COLO829 (cell line): Measurements from ENCODE around the gene ZNF20.

Experiments
- DNase-seq: peaks from one replicate; pipeline ENCODE4 v3.0.0; 2012; ENCODE audit warnings: low spot score

ZNF20 gene

GRCh38 chr19:12139885-12140544, at the start of gene ZNF20:
Gene ZNF20, minus strand, starts transcription at chr19:12140350. Its CDS starts 168 bp downstream, at chr19:12140182.
- DNase-seq: peak; percentile 95

GRCh38 chr19:12187625-12188024, 47.5 kb upstream of the ZNF20 start:
- DNase-seq: no peak

GRCh38 chr19:12180377-12180776, 40.2 kb upstream of the ZNF20 start:
- no peak for DNase-seq

- no peak for DNase-seq
Measured at GRCh38 chr19:12166626-12167025, 26.5 kb upstream of the ZNF20 start.

GRCh38 chr19:12163826-12164225, 23.7 kb upstream of the ZNF20 start:
- DNase-seq: peak; percentile 10

- DNase-seq: peak; percentile 96
Measured at GRCh38 chr19:12162882-12163806, 23.0 kb upstream of the ZNF20 start, which contains the start of gene ZNF136. Gene ZNF136, plus strand, starts transcription at chr19:12163096. Its CDS starts 108 bp downstream, at chr19:12163204.

- DNase-seq: no peak
Measured at GRCh38 chr19:12162513-12162881, 22.3 kb upstream of the ZNF20 start.

- no peak for DNase-seq
Measured at GRCh38 chr19:12159773-12160414, 19.7 kb upstream of the ZNF20 start.

- DNase-seq: peak; percentile 53
Measured at GRCh38 chr19:12156223-12157058, 16.3 kb upstream of the ZNF20 start, which contains the start of gene ZNF625. Gene ZNF625, minus strand, starts transcription at chr19:12156734. Its CDS starts 176 bp downstream, at chr19:12156558.

GRCh38 chr19:12155324-12155860, 15.2 kb upstream of the ZNF20 start:
- DNase-seq: no peak

- no peak for DNase-seq
Measured at GRCh38 chr19:12145348-12145747, 5.2 kb upstream of the ZNF20 start.

- no peak for DNase-seq
Measured at GRCh38 chr19:12141405-12141736, 1.2 kb upstream of the ZNF20 start.

GRCh38 chr19:12140545-12141404, 625 bp upstream of the ZNF20 start:
- peak; percentile 80 for DNase-seq

- no peak for DNase-seq
Measured at GRCh38 chr19:12139269-12139668, 881 bp downstream of the ZNF20 start.

GRCh38 chr19:12137221-12137940, 2.8 kb downstream of the ZNF20 start:
- DNase-seq: no peak

- no peak for DNase-seq
Measured at GRCh38 chr19:12133069-12133468, 7.1 kb downstream of the ZNF20 start.

- peak; percentile 10 for DNase-seq
Measured at GRCh38 chr19:12126707-12127106, 13.4 kb downstream of the ZNF20 start.

- DNase-seq: no peak
Measured at GRCh38 chr19:12117201-12117970, 22.8 kb downstream of the ZNF20 start.

- no peak for DNase-seq
Measured at GRCh38 chr19:12113121-12113520, 27.0 kb downstream of the ZNF20 start.
